COLO829 (cell line): ENCODE data around the gene LENG9.
A peak's percentile ranks its signal among the peaks of the same experiment; 100 is the strongest.
"Not testable (repeated sequence)": the region's sequence is repeated elsewhere in the genome, so short reads cannot be mapped to it uniquely, and the experiment has no call there.

Experiments
- DNase-seq: peaks from one replicate; pipeline ENCODE4 v3.0.0; 2012; ENCODE audit warnings: low spot score

LENG9 gene

DNA sequence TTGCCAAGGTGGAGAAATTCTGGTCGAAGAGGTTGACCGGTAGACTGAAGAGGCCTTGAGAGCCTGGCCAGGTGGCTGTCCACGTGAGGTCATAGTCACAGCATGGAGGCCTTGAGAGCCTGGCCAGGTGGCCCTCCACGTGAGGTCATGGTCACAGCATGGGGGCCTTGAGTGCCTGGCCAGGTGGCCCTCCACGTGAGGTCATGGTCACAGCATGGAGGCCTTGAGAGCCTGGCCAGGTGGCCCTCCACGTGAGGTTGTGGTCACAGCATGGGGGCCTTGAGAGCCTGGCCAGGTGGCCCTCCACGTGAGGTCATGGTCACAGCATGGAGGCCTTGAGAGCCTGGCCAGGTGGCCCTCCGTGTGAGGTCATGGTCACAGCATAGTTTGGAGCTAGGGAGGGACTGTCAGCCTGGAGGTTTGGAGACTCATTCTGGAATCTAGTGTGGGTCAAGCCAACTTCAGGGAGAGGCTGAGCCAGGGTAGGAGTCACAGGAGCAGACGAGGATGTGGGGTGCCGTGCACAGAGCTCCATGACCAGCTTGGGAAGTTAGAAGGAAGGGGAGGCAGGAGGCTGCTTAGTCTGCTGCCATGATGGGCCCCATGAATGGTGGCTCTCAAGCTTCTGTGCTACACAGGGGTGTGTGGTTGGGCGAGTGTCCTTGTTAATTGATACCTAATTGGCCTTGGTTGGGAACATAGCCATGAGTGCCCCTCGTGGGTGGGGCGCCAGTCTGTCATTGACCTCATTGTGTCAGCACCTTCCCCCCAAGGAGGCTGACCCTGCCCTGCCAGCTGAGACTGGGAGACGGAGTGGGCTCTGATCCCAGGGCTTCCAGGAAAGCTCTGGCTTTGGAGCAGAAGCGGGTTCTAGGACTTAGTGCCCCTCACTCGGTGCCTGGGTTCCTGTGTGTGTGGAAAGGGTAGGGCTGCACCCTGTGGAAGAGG lies 4.0 kb downstream of the LENG9 start:
- no peak for DNase-seq

DNA sequence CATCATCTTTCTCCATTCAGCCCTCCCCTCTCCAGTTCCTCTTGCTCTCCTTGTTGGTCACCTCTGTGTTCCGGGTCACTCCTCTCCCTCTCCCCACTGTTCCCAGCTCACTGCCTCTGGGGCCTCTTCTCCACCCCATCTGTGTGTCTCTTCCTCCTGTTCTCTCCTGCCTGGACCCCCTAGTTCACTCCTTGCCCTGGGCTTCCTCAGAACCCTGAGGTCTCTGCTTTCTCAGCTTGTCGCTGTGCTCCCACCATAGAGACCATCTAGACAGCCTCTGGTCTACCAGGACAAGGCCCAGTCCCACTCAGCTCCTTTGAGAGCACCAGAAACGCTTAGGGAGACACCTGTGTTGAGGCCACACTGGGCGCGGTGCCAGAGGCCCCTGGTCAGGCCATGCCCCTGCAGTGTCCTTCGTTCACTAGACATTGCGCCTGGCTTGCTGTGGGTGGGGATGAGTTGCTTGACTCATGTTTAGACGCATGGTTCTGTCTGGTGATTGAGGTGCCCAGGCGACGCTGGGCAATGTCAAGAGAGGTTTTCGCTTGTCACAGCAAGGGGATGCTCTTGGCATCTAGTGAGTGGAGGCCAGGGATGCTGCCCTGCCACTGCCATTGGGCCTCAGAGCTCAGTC lies 4.8 kb downstream of the LENG9 start:
- DNase-seq: no peak

DNA sequence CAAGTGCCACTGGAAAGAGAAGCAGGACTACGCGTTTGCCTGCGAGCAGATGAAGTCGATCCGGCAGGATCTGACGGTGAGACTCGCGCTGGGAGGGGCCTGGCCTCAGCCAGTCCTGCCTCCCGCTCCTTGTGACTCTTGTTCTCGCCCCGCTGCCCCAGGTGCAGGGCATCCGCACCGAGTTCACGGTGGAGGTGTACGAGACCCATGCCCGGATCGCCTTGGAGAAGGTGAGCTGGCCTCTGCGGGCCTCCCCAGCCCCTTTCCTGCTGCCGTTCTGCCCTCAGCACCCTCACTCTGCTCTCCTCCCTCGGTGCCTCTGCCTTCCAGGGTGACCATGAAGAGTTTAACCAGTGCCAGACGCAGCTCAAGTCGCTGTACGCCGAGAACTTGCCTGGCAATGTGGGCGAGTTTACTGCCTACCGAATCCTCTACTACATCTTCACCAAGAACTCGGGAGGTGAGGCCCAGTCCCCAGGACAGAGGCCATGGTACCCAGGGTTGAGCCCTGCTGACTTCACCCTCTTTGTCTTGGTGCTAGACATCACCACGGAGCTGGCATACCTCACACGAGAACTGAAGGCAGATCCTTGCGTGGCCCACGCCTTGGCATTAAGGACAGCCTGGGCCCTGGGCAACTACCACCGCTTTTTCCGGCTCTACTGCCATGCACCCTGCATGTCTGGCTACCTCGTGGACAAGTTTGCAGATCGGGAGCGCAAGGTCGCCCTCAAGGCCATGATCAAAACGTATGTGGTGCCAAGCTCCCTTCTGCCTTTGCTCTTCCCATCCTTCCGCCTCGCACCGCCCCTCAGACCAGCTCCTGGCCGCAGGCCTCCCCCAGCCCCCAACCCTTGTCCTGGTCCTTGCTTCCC lies 5.6 kb downstream of the LENG9 start:
- DNase-seq: no peak

DNA sequence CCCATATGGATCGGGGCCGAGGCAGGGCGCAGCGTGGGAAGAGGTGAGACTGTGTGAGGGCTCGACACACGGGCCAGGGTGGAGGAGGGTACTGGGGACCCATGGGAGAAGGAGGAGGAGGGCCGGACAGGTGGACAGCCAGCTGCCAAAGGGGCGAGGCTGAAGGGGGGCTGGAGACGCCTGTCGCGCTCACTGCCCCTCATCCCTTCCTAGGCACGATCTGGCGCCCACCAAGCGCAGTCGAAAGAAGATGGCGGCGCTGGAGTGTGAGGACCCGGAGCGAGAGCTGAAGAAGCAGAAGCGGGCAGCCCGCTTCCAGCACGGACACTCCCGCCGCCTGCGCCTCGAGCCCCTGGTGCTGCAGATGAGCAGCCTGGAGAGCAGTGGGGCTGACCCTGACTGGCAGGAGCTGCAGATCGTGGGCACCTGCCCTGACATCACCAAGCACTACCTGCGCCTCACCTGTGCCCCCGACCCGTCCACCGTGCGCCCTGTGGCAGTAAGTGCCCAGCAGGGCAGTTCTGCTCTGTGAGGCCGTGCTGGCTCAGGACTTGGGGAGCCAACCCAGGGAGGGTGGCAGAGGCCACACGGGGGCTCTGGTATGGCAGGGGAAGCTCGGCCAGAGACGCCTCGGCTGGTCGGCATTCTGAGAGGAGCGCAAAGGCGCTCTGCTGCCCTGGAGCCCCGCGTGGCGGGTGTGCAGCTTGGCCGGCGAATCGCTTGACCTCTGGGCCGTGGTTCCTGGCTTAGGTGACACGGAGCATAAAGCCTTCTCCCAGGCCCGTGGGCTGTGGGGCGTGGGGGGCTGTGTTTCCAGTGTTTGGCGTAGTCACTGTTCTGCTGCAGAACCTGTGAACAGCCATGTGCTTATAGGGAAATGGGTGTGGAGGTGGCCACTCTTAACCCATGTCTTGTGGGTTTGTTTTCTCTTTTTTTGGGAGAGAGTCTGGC lies 6.9 kb downstream of the LENG9 start:
- no peak for DNase-seq

DNA sequence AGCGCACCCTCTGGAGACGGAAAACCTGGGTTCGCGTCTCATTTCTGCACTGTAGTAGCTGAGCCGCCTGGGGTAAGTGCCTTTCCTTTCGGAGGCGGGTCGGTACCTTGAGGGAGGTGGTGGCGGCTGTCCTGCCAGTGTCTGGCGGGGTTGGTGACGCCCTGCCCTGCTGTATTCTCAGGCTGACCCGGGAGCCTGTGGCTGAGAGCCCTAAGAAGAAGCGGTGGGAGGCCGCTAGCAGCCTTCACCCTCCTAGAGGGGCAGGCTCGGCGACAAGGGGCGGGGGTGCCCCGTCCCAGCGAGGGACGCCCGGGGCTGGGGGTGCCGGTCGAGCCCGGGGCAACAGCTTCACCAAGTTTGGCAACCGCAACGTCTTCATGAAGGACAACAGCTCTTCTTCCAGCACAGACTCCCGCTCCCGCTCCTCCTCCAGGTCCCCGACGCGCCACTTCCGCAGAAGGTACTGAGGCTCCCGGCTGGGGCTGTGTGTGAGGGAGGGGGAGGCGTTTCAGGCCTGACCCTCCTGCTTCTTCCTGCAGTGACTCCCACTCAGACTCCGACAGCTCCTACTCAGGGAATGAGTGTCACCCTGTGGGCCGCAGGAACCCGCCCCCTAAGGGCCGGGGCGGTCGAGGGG lies 7.7 kb downstream of the LENG9 start:
- no peak for DNase-seq

DNA sequence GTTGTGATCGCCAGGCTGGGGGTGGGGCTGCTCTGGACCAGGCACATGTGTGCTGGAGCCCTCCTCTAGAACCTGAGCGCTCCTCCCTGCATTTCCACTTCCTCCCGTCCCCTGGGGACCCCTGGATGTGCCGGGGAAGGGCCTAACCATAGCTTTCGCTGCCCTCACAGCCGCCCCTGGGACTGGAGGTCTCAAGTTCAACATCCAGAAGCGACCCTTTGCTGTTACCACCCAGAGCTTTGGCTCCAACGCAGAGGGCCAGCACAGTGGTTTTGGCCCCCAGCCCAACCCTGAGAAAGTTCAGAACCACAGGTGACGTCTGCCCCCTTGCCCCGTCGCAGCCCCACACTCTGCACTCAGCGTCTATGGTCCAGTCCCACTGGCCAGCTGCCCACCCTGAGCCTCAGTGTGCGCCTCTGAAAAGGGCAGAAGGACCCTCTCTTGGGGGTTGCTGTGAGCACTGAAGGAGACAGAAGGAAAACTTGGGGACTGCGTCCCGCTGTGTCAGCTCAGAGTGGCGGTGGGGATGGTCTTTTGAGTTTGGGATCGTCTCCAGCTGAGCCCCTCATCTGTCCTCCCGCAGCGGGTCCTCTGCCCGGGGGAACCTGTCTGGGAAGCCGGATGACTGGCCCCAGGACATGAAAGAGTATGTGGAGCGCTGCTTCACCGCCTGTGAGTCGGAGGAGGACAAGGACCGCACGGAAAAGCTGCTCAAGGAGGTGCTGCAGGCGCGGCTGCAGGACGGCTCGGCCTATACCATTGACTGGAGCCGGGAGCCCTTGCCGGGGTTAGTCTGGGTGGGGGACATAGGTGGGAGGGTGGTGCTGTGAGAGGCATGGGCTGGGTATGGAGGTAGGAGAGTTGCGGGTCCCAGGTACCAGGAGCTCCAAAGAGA lies 8.6 kb downstream of the LENG9 start:
- DNase-seq: no peak

DNA sequence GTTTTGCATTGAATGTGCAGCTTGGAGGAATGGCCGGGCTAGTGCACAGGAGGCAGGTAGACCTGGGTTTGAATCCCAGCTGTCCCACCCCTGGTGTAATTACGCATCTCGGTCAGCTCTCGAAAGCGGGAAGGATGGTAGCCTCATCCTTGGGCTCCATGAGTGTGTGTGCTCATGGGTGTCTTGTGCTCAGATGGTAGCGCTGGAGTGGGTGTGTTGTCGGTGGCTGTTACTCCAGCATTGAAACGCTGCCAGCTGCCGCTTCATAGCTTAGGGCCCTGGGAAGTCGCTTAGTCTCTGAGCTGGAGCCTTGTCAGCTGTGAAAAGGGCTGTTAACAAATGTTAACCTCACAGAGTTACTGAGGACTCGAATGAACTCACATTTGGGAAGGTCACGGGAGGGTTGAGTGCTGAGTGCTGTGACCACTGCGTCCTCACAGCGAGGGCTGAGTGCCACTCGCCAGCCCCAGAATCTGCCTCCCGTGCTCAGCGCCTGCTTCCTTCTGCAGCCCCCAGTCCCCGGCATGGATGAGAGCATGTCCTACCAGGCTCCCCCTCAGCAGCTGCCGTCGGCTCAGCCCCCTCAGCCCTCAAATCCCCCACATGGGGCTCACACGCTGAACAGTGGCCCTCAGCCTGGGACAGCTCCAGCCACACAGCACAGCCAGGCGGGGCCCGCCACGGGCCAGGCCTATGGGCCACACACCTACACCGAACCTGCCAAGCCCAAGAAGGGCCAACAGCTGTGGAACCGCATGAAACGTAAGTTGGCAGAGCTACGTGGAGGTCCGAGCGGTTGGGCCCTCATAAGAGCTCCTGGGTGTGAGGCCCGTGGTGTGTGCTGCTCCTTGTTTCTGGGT lies 9.4 kb downstream of the LENG9 start:
- DNase-seq: no peak

DNA sequence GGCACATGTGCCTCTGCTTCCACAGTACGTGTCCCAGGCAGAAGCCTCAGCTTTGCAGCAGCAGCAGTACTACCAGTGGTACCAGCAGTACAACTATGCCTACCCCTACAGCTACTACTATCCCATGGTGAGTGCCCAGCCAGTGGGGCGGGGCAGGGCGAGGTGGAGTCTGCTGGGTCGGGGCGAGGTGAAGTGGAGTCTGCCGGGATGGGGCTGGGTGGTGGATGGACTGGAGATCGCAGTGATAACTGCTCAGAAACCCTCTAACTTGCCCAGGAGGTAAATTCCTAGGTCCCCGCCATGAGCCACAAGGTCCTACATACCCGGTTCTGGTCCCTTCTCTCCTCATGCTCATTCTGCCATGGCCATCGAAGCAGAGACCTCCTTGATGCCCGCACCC lies 11.0 kb downstream of the LENG9 start:
- no peak for DNase-seq

DNA sequence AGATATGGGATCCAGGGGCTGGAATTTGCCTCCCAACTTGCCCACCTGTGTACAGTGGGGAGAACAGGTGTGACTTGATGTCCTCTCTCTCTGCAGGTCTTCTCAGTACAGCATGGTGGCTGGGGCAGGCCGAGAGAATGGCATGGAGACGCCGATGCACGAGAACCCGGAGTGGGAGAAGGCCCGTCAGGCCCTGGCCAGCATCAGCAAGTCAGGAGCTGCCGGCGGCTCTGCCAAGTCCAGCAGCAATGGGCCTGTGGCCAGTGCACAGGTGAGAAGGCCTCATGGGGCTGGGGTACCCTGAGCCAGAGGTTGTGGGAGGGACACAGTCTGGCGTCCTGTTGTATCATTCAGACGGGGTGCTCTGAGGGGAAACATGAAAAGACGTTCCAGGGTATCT lies 11.6 kb downstream of the LENG9 start:
- DNase-seq: no peak

DNA sequence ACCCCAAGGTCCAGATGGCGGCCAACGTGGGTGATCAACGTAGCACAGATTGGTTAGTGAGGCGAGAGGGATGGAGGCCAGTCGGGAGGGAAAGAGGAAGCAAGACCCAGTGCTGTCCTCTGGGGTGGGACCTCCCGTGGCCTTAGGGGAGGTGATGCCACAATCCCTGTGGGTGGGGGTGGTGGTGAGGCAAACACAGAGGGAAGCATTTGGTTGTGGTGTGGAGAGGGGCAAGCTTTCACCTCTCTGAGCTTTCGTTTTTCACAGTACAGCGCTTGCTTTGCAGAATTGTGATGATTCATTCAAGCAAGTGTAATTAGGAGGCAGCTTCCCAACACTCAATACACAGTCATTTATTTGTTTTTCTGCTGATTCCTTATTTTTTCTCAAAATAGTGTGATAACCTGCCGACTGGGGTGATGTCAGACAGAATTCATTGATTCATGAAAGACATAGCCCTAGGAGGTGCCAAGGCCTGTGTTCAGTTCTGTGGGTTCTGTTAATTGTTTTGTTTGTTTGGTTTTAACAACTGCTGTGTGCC lies 12.2 kb downstream of the LENG9 start:
- DNase-seq: no peak

DNA sequence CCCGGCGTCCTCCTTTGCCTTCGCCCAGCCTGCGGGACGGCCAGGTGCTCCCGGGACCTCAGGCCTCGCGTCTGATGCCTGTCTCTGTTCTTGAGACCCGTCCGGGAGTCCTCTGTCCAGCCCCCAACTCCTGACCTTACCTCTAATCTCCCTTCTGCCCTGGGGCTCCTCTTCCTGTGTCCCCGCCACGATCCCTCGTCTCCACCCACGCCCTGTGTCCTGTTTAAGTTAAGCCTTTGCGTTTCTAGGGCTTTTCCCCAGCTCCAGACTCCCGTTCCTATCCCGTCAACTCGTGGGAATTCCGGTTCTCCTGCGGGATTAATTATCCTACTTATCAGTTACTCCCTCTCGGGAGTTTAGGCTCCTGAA lies 13.9 kb downstream of the LENG9 start:
- DNase-seq: no peak

DNA sequence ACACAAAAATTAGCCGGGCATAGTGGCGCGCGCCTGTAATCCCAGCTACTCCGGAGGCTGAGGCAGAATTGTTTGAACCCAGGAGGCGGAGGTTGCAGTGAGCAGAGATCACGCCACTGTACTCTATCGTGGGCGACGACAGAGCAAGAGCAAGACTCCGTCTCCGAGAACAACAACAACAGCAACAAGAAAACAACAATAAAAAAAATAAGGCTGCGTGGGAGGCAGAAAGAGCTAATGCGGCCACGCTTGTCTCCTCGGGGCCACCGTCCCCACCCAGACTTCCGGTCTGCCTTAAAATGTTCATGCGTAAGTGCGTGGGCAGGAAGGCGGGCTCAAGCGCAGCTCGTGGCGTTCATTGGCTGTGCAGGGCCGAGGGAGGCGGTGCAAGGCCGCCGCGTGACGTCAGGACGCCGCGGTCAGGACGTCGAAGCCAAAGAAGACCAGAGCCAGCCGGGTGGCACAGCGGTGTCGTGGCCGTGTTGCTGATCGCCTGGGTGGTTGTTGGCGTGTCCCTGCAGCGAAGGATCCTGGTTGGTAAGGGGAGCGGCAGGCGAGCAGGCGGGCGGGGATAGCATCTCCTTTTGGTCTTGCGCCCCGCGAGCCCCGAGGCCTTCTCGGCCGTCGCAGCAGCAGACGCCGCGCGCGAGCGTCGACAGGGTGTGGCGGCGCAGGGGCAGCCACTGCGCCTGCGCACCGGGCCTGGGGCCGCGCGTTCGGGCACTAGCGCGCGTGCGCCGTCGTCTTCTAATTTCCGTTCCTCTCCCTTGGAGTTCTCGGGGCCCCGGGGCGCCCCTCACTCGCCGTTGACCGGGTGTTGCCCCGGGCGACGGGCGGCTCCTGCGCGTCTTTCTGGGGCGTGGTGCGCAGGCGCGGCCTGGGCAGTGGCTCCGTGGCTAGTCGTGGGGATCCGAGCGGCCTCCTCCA lies 14.5 kb downstream of the LENG9 start, which contains the start of gene LENG8:
Gene LENG8, plus strand, starts transcription at position 426 of the 927 bp plus-strand sequence. CDS start 2,146 bp downstream, outside the sequence.
- peak; percentile 97 for DNase-seq

DNA sequence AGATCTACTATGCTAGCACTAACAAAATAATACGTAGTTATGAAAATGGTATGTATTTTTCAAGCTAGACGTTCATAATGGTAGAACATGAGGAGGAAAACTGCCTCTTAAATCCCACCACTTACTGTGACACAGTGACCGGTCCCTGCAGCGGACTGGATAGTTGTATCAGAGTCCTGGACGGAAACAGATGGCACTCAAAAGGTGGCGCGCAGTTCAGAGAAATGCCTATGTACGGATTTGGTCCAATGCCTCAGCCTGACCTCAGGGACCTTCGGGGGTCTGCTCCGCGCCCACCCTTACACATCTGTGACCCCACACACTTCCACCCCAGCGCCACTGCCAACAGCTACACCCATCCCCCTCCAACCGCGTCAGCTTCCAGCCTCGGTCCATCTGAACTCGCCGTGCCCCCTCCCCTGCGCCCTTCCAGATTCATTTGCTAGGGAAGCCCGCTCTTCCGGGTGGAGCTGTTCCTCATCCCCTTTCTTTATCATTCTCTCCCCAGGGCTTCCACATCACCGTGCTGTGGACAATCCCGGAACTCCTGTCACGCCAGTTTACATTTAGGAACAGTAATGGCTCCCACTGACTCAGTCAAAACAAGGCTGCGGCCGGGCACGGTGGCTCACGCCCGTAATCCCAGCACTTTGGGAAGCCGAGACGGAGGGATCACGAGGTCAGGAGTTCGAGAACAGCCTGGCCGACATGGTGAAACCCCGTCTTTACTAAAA lies 15.4 kb downstream of the LENG9 start:
- DNase-seq: peak; percentile 45

DNA sequence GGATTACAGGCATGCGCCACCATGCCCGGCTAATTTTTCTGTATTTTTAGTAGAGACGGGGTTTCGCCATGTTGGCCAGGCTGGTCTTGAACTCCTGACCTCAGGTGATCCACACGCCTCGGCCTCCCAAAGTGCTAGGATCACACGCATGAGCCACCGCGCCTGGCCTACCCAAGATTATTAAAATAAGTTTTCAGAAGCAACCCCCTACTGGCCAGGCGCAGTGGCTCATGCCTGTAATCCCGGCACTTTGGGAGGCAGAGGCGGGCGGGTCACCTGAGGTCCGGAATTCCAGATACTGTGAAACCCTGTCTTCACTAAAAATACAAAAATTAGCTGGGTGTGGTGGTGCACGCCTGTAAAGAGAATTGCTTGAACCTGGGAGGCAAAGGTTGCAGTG lies 17.2 kb downstream of the LENG9 start:
- DNase-seq: not testable (repeated sequence)

DNA sequence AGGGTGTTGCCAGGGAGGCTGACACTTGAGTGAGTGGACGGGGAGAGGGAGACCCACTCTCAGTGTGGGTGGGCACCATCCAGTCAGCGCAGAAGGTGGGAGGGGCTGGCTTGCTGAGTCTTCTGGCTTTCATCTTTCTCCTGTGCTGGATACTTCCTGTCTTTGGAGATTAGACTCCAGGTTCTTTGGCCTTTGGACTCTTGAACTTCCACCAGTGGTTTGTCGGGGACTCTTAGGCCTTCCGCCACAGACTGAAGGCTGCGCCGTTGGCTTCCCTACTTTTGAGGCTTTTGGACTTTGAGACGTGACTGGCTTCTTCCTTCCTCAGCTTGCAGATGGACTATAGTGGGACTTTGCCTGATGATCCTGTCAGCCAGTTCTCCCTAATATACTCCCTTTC lies 18.8 kb downstream of the LENG9 start:
- DNase-seq: no peak

DNA sequence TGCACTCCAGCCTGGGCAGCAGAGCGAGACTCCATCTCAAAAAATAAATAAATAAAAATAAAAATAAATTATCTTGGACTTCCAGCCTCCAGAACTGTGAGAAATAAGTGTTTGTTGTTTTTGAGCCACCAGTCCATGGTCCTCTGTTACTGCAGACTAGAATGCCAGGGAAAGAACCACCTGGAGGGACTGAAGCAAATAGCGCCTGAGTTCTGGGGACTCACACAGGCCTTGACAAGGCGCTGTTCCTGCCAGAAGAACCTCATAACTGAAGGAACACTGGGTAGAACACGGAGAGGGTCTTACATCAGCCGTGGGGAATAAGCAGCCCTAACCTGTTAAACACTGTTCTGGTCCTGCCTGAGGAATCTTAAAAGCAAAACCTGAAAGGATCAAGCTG lies 22.9 kb downstream of the LENG9 start:
- no peak for DNase-seq
